GM19240 (cell line): ENCODE data around the gene LSP1.

Experiments used
- DNase-seq: peaks from one replicate; pipeline ENCODE4 v3.0.0; 2011; ENCODE audit warnings: low spot score; ENCODE audit not compliant: insufficient read length

LSP1 gene

DNA sequence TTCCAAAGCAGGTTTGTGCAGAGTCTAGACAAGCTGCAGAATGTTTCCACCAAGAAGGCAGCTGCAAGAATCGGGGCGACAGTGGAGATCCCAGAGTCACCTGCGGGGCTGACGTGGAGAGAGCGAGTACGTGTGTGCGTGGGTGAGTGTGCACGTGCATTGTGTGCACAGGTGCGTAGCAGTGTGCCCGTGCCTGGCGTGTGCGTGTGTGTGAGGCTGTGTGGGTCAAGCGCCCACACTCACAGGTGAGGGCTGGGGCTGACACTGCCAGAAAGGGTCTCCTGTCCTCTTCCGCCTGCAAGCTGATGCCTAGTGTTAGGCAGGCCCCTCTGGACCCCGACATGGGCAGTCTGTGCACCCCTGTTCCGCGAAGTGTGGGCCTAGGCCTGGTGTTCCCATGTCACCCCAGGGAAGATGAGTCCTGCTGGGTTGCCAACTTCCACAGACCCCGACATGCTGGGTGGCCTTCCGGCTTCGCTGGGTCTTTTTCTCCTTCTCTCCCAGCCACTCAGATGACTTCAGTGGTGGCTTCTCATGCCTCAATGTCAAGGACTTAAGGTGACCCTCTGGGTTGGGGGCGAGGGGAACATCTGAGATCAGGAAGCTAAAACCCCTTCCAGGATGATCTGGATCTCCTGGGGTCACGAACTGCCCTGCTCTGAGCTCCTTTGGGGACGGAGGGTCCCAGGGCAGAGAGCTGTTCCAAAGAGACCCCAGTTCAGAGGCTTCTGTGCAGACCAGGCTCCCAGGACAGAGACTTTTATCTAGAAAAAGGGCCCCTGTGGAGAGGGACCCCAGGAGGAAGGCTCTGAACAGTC is 28.5 kb upstream of the LSP1 start:
- DNase-seq: no peak

DNA sequence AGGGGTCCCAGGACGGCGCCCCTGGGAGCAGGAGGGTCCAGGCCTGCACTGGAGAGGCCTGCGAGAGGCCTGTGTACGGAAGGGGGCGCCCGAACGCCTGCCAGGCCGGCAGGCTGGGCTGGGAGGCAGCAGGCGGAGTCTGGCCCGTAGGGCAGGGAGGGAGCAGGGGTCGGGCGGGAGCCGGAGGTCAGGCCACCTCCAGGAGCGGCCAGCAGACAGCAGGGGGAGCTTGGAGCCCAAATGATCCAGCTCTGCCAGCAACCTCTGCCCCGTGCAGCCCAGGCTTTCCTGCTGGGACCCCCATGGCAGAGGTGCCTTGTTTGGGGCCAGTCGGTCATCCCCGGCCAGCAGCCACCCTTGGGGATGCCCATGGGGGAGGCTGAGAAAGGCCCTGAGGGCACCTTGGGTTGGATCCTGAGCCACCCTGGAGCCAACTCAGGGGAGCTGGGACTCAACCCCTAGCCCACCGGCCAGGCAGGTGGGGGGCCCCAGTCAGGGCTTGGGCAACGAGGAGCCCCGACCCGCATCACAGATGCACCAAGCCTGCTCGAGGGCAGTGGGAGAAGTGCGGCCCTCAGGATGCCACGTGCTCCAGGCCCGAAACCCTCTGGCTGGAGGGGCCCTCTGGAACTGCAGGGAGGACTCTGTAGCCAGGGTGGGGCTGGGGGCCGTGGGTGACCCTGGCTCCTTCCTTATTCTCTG is 27.7 kb upstream of the LSP1 start:
- no peak for DNase-seq

DNA sequence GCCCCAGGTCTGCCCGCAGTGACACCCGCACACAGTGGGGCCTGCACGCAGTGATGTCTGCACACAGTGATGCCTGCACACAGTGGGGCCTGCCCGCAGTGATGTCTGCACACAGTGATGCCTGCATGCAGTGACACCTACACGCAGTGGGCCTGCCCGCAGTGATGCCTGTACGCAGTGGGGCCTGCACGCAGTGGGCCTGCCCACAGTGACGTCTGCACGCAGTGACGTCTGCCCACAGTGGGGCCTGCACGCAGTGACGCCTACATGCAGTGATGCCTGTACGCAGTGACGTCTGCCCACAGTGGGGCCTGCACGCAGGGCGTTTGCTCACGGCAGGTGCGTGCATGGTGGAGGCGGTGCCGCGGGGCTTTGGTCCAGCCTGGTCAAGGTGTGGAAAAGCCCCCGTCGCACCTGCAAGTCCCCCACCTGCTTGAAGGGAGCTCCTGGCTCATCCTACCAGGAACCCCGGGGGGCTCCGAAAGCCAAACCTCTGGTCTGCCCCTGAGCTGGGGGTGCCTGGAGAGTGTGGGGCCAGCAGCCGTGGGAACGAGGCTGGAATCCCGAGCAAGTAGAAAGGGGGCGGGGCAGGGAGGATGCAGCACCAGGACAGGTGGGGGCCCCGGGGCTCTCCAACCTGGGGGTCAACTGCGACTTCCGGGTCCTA is 27.0 kb upstream of the LSP1 start:
- DNase-seq: no peak

DNA sequence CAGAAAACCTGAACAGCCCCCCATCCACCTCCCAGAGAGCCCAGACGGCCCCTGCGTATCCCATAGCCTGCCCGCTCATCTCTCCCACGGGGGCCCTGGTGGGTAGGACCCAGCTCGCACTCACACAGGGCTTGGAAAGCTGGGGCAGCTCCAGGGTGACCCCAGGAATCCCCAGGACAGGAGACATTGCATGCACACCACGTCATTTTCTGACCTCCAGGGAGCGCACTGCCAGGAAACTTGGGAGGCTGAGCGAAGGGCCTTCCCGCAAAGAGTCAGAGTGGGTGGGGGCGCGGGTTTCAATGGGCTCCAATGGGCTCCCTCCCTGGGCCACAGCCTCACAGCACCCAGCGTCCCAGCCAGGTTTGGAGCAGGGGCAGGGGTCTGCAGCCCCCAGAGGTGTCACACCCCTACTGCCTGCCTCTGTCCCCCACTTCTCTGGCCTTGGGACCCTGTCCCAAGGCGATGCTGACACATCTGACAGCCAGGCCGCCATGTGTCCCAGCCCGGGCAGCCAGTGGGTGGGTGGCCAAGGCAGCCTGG is 26.3 kb upstream of the LSP1 start:
- DNase-seq: no peak

DNA sequence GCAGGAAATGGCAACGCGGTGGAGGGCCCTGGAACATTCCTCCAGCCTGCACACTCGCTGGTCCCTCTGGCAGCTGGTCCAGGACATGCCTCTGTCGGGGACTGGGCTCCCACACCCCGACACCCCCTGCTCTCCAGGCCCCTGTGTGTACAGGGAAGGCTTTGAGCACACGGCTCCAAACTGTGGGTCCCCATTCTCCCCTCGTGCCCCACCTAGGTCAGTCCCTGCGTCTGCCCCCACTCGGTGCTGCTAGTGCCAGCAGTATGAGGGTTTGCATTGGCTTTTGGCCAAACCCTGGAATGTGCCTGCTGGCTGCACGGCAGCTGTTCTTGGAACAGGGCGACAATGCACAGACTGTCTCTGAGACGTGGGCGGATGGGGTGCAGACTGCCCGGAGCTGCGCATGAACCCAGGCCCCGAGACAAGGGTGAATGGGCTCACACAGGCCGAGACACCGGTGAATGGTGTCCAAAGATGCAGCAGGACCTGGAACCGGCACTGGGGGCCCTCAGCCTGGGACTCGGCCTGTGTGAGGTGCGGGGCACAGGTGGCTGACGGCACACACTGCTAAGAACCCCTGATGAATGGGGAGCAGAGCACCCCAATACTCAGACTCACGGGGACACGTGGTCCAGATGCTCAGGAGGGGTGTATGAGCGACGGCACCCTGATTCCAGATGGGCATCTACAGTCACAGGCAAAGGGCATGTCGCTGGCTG is 25.6 kb upstream of the LSP1 start:
- DNase-seq: no peak

DNA sequence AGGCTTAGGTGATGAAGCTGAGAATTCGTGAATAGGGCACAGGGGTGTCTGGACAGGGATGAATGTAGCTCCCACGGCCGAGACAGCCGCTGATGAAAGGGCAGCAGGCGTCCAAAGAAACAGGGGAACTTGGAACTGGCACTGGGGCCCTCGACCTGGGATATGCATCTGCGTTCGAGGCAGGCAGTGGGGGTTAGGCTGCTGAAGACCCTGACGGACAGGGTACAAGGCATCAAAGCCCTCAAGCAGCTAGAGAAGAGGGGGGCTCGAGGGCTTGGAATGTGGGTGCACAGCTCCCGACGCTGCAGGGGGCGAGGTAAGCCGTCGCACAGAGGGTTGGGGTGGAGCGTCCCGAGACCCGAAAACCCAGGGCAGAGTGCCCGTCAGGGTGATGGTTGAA is 25.0 kb upstream of the LSP1 start:
- no peak for DNase-seq

DNA sequence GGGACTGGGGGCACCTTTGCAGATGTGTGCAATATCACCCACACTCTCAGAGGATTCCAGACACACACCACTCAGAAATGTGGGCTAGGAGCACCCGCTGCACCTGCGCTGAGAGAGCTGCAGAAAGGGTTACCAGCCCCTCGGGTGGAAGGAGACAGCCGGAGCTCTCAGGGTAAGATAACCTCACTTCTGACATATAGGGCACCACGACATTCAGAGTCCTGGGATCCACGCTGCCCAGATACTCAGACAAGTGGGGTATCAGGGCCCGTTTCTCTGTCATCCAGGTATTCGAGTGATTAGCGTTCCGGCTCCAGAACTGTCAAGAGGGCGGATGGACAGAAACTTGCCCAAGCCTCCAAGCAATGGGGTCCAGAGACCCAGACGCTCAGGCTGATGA is 24.3 kb upstream of the LSP1 start:
- DNase-seq: no peak

DNA sequence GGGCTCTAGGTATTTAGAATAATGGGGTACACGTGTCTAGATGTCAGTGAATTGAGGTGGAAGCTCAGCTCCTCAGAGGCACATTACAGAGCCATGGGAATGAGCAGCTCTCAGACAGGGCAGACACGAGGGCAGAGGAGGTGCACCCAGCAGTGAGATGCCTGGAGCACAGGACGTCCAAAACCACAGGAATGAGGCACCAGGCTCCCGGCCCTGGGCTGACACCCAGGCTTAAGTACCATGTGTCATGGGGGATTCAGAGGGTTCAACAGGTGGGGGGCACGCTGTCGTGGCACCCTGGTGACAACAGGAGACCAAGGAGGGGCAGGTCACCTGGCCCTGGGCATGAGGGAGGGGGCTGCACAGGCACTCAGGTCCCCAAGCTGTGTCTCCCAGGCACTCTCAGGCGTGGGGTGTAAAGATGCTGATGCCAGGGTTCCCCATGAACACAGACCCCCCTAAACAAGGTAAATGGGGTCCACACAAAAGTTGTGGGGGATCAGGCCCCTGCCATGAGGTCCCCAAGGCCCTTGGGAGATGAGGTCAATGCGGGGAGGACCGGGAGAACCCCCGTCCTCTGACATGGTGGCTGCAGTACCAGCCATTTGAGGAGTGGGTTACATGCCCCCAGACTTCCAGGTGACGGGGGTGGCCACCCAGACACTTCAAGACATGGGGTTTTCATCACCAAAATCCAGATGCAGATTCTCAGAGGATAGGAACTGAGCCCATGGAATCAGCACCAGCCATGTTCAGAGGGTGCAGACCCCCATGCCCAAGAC is 23.7 kb upstream of the LSP1 start:
- no peak for DNase-seq

DNA sequence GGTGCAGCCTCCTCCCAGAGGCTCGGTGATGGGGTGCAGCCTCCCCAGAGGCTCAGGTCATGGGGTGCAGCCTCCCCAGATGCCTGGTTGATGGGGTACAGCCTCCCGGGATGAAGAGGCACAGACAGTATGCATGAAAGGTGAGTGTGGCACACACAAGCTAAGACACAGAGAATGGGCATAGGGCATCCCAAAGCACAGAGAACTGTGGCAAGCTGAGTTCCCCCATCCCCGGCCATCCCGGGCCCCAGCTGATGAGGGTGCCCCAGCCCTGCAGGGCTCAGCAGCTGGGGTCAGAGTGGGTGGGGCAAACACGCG is 22.9 kb upstream of the LSP1 start:
- no peak for DNase-seq

DNA sequence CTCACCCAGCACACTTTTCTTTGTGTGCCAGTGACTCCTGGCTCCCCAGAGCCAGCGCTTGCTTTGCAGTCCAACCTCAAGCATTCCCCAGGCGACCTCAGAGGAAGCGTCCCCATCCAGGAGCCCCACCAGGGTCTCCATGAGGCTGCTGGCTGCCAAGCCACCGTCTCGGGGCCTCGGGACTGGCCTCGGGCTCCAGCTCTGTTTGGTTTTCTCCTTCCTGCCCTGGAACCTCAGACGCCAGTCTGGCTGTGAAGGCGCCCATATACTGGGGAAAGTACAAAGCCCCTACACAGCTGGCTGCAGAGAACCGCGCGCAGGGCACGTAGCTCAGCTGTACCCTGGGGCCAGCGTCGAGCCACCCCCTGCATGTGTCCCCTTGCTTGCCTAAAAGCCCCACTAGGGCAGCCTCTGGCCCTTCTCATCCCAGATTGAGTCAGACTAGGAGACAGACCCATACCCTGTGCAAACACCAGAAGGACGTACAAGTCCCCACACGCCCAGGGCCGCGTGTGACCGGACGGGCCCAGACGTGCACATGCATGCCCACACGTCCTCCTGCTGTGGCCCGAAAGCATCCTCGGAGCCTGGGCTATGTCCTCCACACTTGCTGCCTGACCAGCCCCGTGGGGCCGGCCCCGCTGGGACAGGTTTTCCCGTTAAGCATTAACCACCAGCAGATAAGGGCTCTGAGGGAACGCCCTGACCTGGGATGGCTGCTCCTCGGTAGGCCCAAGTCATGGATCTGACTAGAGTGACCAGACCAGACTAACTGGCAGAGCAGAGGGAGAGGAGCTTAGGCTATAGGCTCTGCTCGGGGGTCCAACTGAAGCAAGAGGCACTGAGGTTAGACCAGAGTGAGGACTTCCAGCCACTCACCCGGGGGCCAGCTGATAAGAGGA is 22.3 kb upstream of the LSP1 start:
- no peak for DNase-seq

DNA sequence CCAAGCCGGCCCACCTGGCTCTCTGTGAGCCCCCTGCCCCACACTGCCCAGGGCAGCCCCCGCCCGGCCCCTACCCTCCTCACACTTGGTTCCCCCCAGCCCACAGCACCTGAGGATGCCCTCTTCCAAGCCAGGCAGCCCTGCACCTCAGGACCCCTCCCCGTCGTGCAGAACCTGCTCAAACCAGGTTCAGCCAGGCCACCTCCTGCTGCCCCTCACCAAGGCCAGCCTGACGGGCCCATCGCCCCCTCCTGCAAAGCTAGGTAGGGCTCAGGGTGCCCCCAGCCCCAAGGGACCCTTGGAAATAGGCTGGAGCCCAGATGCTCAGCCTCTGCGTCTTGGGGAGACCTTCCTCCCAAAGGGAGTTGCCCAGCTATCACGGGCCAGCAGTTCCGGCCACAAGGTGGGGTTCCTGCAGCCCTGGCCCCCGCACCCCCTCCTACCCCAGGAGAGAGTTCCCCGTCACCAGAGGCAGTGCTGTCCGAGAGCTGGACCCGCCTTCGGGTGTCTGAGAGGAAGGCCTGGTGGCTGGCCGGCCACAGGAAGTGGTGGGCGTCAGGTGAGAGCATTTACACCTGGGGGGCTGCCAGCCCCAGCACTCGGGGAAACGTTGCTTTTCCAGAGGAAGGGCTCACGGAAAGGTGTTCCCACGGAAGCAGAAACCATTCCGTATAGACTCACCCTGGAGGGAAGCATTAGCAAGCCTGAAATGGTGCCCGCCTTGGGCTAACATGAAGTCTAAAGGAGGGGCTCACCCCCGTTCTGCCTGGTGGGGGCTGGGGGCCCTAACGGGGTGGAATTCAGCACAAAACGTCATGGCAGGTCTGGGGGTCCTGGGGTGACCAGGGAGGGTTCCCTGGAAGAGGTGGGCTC is 21.3 kb upstream of the LSP1 start:
- no peak for DNase-seq

DNA sequence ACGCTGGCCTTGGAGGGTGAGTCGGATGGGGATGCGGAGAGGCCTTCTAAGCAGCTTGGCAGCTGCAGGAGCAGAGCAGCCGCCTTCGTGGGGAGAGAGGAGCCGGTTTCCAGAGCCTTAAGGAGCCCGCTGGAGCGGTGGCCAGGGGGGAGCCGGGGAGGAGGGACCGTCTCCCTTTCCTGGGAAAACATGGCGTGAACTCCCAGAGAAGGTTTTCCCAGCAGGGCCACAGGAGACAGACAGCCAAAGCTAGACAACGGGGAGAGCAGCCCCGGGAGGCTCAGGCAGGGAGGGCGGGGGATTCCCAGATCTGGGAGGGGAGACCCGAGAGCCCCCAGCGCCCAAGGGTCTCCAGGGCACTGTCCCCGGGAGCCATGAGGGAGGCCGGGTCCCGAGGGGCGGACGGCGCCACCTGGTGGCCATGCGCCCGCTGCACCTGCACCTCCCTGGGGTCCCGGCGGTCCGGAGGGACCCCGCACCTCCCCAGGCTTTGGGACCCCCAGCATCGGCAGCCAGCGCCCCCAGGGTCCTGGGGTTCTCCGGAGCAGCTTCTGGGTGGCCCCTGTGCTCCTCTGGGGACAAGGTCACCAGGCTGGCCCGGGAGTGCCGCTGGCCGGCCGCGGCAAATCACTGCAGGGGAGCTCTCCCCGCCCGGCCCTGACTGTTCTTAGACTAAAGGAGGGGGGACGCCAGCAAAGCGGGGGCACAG is 20.5 kb upstream of the LSP1 start:
- DNase-seq: peak; percentile 77

DNA sequence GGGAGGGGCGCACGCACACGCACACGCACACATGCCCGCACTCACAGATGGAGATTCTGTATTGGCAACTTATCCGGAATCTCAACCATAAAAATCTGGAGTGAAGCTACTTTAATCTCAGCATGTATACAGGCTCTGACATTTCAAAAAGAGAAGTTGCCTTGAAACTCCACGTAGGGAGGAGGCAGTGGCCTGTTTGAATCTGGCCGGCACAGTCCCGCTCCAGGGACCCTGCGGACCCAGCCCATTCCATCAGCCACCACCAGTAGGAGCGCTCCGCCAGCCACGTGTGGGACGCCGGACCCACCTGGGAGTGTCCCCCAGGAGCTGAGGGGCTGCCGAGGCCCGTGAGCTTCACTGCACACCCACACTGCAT is 20.0 kb upstream of the LSP1 start:
- DNase-seq: no peak

DNA sequence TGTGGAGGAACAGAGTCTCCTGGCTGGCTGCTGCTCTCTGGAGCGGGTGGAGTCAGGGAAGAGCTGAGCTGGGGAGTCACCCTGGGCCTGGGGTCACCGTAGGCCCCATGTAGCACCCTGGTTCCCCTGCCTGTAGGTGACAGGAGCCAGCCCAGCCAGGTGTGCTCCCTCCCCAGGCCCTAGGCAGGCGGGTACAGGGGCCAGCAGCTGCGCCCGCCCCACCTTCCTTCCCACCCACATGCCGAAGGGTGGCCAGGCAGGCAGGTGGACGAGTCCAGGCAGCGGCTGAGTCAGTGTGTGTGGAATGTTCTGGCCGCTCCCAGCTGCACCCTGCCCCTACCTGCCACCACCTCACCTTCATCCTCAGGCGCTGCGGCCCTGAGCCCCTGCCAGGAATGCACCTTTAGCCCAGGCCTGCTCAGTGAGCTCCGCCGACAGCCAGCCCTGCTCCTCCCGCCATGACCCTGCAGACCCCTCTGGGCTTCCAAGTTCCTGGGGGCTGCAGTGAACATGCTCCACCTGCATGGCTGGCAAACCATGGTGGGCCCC is 18.7 kb upstream of the LSP1 start:
- no peak for DNase-seq

DNA sequence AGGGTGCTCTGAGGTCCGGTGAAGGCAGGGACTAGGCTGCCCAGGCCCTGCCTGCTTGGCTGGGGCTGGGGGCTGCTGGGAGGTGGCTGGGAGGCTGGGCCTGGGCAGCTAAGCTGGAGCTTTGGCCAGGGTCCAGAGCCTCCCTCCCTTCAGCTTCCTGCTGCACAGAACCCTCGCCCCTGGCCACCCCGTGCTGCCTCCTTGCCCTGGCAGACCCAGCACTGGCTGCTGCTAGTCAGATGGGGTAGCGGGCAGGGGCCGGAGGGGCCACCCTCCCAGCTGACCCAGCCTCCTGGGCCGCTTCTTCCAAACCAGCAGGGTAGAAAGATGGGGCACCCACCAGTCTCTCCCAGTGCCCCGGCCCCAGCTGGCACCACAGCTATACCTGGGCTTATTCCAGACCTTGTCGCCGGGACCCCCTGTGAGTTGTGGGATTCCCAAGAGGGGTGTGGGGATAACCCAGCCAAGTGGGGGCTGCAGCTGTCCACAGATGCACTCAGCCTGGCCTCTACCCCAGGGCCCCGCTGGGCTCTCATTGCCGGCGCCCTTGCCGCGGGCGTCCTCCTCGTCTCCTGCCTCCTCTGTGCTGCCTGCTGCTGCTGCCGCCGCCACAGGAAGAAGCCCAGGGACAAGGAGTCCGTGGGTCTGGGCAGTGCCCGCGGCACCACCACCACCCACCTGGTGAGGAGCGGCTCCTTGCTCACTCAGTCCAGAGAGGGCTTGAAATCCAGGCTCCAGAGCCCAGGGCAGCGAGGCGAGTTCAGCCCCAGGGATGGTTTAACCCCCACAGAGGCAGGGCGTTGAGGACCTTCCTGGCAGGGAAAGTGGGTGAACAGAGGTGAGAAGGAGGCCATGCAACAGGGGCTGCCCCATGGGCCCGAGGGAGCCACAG is 17.9 kb upstream of the LSP1 start, which contains the start of gene SYT8:
Gene SYT8 (plus strand): TSS at position 212 of the 892 bp plus-strand sequence. CDS start 116 bp downstream, at position 328.
- no peak for DNase-seq

DNA sequence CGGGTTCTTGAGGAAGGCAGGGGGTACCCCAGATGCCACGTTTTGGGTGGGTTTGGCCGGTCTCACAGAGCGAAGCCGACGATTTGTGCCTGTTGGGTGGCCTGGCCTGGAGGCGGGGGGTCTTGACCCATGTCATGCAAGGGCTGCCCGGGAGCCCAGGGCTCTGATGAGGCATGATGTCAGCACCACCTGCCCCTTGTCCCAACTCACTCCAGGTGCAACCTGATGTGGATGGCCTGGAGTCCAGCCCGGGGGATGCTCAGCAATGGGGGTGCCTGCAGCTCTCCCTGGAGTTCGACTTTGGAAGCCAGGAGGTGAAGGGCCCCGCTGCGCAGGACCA is 17.2 kb upstream of the LSP1 start:
- DNase-seq: no peak
